Fibroblast of skin of scalp (primary cell): ENCODE measurements around the gene ZCCHC3.
A peak's percentile ranks its signal among the peaks of the same experiment; 100 is the strongest.

Experiments
- DNase-seq: peaks from one replicate; pipeline ENCODE4 v3.0.0-alpha.2; 2013

ZCCHC3 gene

GRCh38 chr20:286508-286907 is 10.9 kb upstream of the ZCCHC3 start:
- DNase-seq: no peak

GRCh38 chr20:288956-289692 is 8.2 kb upstream of the ZCCHC3 start:
- DNase-seq: no peak

- DNase-seq: no peak
Observed at GRCh38 chr20:289693-290083, 7.7 kb upstream of the ZCCHC3 start.

- DNase-seq: peak; percentile 95
Observed at GRCh38 chr20:290084-290831, 7.1 kb upstream of the ZCCHC3 start, which contains the start of gene C20orf96. C20orf96 (minus strand) TSS chr20:290750; CDS start chr20:290610, 140 bp downstream.

- no peak for DNase-seq
Observed at GRCh38 chr20:294602-295001, 2.8 kb upstream of the ZCCHC3 start.

GRCh38 chr20:295804-296203 is 1.6 kb upstream of the ZCCHC3 start:
- no peak for DNase-seq

GRCh38 chr20:297925-298775 is 780 bp downstream of the ZCCHC3 start:
- peak; percentile 76 for DNase-seq

- no peak for DNase-seq
Observed at GRCh38 chr20:298776-299391, 1.5 kb downstream of the ZCCHC3 start.

- DNase-seq: no peak
Observed at GRCh38 chr20:300345-300990, 3.1 kb downstream of the ZCCHC3 start.

- no peak for DNase-seq
Observed at GRCh38 chr20:301886-302848, 4.8 kb downstream of the ZCCHC3 start.

- no peak for DNase-seq
Observed at GRCh38 chr20:305745-306144, 8.4 kb downstream of the ZCCHC3 start.

- no peak for DNase-seq
Observed at GRCh38 chr20:308427-309038, 11.2 kb downstream of the ZCCHC3 start.

GRCh38 chr20:309306-309840 is 12.0 kb downstream of the ZCCHC3 start:
- DNase-seq: peak; percentile 52

GRCh38 chr20:309841-310644 is 12.7 kb downstream of the ZCCHC3 start:
- DNase-seq: peak; percentile 100

- DNase-seq: no peak
Observed at GRCh38 chr20:310645-311044, 13.3 kb downstream of the ZCCHC3 start.

GRCh38 chr20:311609-312008 is 14.2 kb downstream of the ZCCHC3 start:
- no peak for DNase-seq

- no peak for DNase-seq
Observed at GRCh38 chr20:312067-312466, 14.7 kb downstream of the ZCCHC3 start.

- DNase-seq: no peak
Observed at GRCh38 chr20:312866-313265, 15.5 kb downstream of the ZCCHC3 start.

GRCh38 chr20:313402-313801 is 16.0 kb downstream of the ZCCHC3 start:
- DNase-seq: no peak
